ENCODE results near the gene ACD.

Gene ACD

DNA sequence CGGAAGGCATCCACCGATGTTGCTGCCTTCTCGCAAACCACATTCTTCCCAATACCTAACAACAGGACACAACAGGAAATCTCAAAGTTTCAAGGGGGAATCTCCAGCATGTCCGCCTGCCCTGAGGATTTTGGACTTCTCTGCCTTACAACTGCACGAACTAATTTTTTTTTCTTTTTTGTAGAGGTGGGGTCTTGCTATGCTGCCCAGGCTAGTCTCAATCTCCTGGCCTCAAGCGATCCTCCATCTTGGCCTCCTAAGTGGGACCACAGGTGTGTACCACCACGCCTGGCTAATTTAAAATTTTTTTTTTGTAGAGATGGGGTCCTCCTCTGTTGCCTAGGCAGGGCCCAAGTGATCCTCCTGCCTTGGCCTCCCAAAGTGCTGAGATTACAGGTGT is 15.9 kb upstream of the ACD start:
- no peak for DNase-seq (ENCODE audit: low read depth)
- no peak overlapping the region for H3K4me3 ChIP-seq (replicated peaks; ENCODE audit: low read depth, low read length)
- TF ChIP-seq, protein P1, sequence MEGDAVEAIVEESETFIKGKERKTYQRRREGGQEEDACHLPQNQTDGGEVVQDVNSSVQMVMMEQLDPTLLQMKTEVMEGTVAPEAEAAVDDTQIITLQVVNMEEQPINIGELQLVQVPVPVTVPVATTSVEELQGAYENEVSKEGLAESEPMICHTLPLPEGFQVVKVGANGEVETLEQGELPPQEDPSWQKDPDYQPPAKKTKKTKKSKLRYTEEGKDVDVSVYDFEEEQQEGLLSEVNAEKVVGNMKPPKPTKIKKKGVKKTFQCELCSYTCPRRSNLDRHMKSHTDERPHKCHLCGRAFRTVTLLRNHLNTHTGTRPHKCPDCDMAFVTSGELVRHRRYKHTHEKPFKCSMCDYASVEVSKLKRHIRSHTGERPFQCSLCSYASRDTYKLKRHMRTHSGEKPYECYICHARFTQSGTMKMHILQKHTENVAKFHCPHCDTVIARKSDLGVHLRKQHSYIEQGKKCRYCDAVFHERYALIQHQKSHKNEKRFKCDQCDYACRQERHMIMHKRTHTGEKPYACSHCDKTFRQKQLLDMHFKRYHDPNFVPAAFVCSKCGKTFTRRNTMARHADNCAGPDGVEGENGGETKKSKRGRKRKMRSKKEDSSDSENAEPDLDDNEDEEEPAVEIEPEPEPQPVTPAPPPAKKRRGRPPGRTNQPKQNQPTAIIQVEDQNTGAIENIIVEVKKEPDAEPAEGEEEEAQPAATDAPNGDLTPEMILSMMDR (IDR thresholded peaks at IDR 0.05; ENCODE audit: low read length, missing control alignments): no peak

DNA sequence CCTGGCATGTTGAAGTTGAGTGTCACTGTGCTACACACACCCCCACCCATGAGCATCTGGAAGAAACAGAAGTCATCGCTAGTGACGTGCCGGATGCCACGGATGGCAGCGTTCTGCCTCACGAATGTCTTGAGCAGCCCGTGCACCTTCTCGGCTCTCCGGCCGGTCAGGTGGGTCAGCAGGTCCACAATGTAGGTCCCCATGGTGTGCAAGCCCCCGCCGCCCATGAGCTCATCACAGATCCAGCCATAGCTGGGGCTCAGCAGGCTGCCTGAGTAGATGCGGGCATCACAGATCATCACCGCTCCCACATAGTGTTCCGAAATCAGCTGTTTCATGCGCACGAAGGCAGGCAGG is 15.5 kb upstream of the ACD start:
- TF ChIP-seq, protein P1 (IDR thresholded peaks at IDR 0.05; ENCODE audit: low read length, missing control alignments): no peak
- H3K4me3 ChIP-seq (replicated peaks; ENCODE audit: low read depth, low read length): no peak overlapping the region
- DNase-seq (ENCODE audit: low read depth): no peak

GRCh38 chr16:67674851-67675578 is 15.0 kb upstream of the ACD start:
- H3K4me3 ChIP-seq (replicated peaks; ENCODE audit: low read depth, low read length): no peak overlapping the region
- DNase-seq (ENCODE audit: low read depth): no peak
- TF ChIP-seq, protein P1 (IDR thresholded peaks at IDR 0.05; ENCODE audit: low read length, missing control alignments): no peak

DNA sequence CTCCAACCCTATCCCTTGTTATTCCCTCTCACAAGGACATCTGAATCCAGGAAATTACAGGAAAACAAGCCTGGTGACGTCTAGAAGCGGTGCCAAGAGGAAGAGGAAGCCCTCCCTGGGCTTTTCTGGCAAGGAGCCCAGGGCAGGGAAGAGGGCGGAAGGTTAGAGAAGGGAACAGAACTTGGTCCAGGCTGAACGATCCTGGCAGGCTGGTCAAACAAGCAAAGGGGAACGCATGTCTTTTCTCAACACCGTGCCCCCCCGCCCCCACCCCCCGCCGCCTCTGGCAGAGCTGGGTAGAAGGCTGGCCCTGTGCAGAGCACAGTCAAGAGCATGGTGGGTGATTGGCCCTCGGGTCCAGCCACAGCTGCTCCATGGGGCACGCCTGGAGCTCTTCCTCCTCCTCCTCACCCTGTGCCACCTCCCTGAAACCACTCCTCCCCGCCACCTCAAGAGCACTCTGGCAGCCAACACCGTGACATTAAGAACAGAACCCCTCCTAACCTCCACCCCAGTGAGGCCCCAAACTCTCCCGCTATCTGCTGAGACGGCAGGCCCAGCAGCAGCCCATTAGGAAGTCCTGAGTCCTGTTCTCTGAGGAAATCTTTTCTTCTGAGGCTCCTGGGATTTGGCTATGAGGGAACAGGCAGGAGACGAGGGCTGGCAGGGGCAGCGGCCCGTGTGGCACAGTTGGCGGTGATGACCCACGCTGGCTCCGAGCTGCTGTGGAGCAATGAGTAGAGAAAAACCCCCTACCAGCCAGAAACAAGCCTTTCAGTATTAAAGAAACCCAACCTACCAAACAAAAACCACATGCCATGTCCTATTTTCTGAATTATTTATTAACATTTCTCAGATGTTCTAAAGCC is 13.9 kb upstream of the ACD start:
- TF ChIP-seq, protein P1 (IDR thresholded peaks at IDR 0.05; ENCODE audit: low read length, missing control alignments): no peak
- no peak overlapping the region for H3K4me3 ChIP-seq (replicated peaks; ENCODE audit: low read depth, low read length)
- DNase-seq (ENCODE audit: low read depth): peak; percentile 76

DNA sequence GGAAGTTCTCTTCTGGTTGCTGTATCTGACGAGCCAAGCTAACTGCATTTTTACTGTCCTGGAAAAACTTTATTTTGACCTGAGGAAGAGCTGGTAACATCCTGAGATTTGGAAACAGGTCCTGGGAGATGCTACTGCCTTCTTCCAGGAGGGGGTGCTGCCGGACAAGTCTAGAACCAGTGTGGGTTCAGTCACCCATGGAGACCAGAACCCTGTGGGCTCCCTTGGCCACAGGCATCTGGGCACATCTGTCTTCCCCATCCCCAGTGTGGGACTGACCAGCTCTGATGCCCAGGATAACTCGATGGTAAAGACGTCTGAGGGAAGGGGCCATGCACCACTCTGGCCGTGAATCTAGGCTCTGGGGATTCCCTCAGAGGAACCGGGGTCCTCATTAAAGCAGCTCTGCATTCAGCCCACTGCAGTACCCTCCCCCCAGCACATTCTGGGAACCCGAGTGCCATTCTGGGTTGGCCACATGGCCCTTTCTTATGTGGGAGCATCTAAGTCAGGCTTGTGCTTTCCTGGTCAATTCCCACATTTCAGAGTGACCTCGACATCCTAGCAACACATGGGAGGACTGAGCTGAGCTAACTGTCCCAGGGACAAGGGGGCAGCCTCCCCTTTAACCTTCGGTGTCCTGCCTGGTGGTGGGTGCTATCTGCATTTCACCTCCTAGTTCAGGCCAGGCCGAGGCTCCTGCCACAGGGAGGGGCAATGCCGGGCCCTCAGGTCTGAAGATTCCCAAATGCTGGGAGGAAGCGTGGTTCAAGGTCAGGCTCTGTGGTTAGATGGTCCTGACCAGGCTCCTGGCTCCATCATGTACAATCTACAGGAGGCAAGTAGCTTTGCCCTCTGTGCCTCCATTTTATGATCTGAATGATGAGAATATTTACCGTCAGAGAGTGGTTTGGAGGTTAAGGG is 12.9 kb upstream of the ACD start:
- no peak overlapping the region for H3K4me3 ChIP-seq (replicated peaks; ENCODE audit: low read depth, low read length)
- DNase-seq (ENCODE audit: low read depth): peak; percentile 80
- TF ChIP-seq, protein P1 (IDR thresholded peaks at IDR 0.05; ENCODE audit: low read length, missing control alignments): peak; percentile 87

- DNase-seq (ENCODE audit: low read depth): no peak
- no peak overlapping the region for H3K4me3 ChIP-seq (replicated peaks; ENCODE audit: low read depth, low read length)
- TF ChIP-seq, protein P1 (IDR thresholded peaks at IDR 0.05; ENCODE audit: low read length, missing control alignments): no peak
Measured at GRCh38 chr16:67672306-67672705, 12.2 kb upstream of the ACD start.
